Measurements from ENCODE around the gene TRPV4.

TRPV4 gene

GRCh38 chr12:109875572-109876131 is 42.5 kb upstream of the TRPV4 start (continued):
- no peak for TF ChIP-seq ZBTB6 (tag by site-specific recombination; IDR thresholded peaks at IDR 0.05)
- TF ChIP-seq ZFHX2 (tag by site-specific recombination; conservative IDR thresholded peaks at IDR 0.05) = no peak
- TF ChIP-seq ZNF423 (tag by site-specific recombination; IDR thresholded peaks at IDR 0.05) = no peak
- TF ChIP-seq ZNF501 (tag by site-specific recombination; IDR thresholded peaks at IDR 0.05) = no peak
- TF ChIP-seq ZNF623 (tag by site-specific recombination; IDR thresholded peaks at IDR 0.05) = no peak

DNA sequence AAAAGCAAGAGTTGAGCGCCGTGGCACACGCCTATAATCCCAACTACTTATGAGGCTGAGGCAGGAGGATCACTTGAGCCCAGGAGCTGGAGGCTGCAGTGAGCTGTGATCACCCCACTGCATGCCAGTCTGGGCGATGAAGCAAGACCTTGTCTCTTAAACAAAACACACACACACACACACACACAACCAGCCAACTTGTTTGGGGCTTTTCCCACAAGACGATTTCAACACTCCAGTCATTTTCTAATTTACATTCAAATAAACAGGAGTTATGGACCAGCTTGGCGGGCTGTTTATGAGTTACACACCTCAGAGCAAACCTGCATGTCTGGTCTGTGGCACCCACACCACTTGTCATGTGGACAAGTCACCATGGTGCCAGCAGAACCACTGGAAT is 40.5 kb upstream of the TRPV4 start:
- POLR2A ChIA-PET = interaction anchor here (0.6 to 0.7 kb wide), 2 partner anchors 21 to 25 kb away, joined by 3 to 4 read pairs; no protein-coding TSS in a partner anchor
- Histone ChIP-seq H3K4me3 (ENCODE audit: low read depth, low read length) (no peak overlapping the region), H3K9me3 (ENCODE audit: control insufficient read depth, insufficient read depth, low read depth, low read length) (no peaks in the 10 kb centered on the region), H3K4me1 (ENCODE audit: control insufficient read depth, insufficient read depth, low read length) (peaks cover 12% of the 10 kb centered on the region), H3K27ac (ENCODE audit: extremely low read depth, low read depth, low read length) (no peak overlapping the region), H3K36me3 (ENCODE audit: control insufficient read depth in 2 of 2, insufficient read depth in 1 of 2, low read length in 2 of 2) (peaks cover 0 to 9% of the 10 kb centered on the region in 2 experiments; a peak in 1 of 3 replicates)
- CTCF ChIA-PET = interaction anchor here (2.3 to 6.5 kb wide), 2 partner anchors 20 to 69 kb away, joined by 6 to 42 read pairs; no protein-coding TSS in a partner anchor
- no peak for TF ChIP-seq ZNF48 (tag by site-specific recombination; IDR thresholded peaks at IDR 0.05)
- peak; percentile 34; the same call in 1 of the 2 replicates for TF ChIP-seq ZIC2 (tag by site-specific recombination; IDR thresholded peaks at IDR 0.05)

- no peak overlapping the region for H3K27ac ChIP-seq (ENCODE audit: extremely low read depth, low read depth, low read length)
- CTCF ChIA-PET = interaction anchor here (0.9 to 6.5 kb wide), 4 partner anchors 10 to 26 kb away, joined by 5 to 42 read pairs (median 5); no protein-coding TSS in a partner anchor
Measured at GRCh38 chr12:109871668-109872314, 38.6 kb upstream of the TRPV4 start.

More at GRCh38 chr12:109871668-109872314, 38.6 kb upstream of the TRPV4 start:
- Histone ChIP-seq H3K4me3 (ENCODE audit: low read depth, low read length) (no peak overlapping the region), H3K9me3 (ENCODE audit: control insufficient read depth, insufficient read depth, low read depth, low read length) (no peaks in the 10 kb centered on the region), H3K36me3 (ENCODE audit: control insufficient read depth in 2 of 2, insufficient read depth in 1 of 2, low read length in 2 of 2) (peaks cover 0 to 9% of the 10 kb centered on the region in 2 experiments; a peak in 1 of 3 replicates), H3K4me1 (ENCODE audit: control insufficient read depth, insufficient read depth, low read length) (peaks cover 12% of the 10 kb centered on the region)
- POLR2A ChIA-PET = no interaction called here
- no peak for TF ChIP-seq ZNF248 (tag by site-specific recombination; IDR thresholded peaks at IDR 0.05)
- TF ChIP-seq ZNF138 (tag by site-specific recombination; IDR thresholded peaks at IDR 0.05; ENCODE audit: borderline replicate concordance) = no peak
- TF ChIP-seq ZNF513 (tag by site-specific recombination; IDR thresholded peaks at IDR 0.05) = no peak
- TF ChIP-seq ZNF670 (tag by site-specific recombination; IDR thresholded peaks at IDR 0.05; ENCODE audit: low read depth) = no peak
- TF ChIP-seq CTCF (tag by site-specific recombination; IDR thresholded peaks at IDR 0.05) = no peak
- no peak for TF ChIP-seq ZNF184 (tag by site-specific recombination; IDR thresholded peaks at IDR 0.05)
- TF ChIP-seq ZNF169 (tag by site-specific recombination; IDR thresholded peaks at IDR 0.05) = no peak
- TF ChIP-seq ZNF629 (tag by site-specific recombination; IDR thresholded peaks at IDR 0.05) = no peak
- TF ChIP-seq ZXDB (tag by site-specific recombination; IDR thresholded peaks at IDR 0.05) = no peak
- no peak for TF ChIP-seq ZNF394 (tag by site-specific recombination; IDR thresholded peaks at IDR 0.05; ENCODE audit: borderline replicate concordance)
- TF ChIP-seq HOXC10 (CRISPR knock-in tag; IDR thresholded peaks at IDR 0.05) = no peak
- TF ChIP-seq ZBTB21 (tag by site-specific recombination; IDR thresholded peaks at IDR 0.05) = no peak
- TF ChIP-seq, protein P1, sequence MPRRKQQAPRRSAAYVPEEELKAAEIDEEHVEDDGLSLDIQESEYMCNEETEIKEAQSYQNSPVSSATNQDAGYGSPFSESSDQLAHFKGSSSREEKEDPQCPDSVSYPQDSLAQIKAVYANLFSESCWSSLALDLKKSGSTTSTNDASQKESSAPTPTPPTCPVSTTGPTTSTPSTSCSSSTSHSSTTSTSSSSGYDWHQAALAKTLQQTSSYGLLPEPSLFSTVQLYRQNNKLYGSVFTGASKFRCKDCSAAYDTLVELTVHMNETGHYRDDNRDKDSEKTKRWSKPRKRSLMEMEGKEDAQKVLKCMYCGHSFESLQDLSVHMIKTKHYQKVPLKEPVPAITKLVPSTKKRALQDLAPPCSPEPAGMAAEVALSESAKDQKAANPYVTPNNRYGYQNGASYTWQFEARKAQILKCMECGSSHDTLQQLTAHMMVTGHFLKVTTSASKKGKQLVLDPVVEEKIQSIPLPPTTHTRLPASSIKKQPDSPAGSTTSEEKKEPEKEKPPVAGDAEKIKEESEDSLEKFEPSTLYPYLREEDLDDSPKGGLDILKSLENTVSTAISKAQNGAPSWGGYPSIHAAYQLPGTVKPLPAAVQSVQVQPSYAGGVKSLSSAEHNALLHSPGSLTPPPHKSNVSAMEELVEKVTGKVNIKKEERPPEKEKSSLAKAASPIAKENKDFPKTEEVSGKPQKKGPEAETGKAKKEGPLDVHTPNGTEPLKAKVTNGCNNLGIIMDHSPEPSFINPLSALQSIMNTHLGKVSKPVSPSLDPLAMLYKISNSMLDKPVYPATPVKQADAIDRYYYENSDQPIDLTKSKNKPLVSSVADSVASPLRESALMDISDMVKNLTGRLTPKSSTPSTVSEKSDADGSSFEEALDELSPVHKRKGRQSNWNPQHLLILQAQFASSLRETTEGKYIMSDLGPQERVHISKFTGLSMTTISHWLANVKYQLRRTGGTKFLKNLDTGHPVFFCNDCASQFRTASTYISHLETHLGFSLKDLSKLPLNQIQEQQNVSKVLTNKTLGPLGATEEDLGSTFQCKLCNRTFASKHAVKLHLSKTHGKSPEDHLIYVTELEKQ (tag by site-specific recombination; IDR thresholded peaks at IDR 0.05; ENCODE audit: borderline replicate concordance) = no peak
- no peak for TF ChIP-seq SP3 (tag by site-specific recombination; IDR thresholded peaks at IDR 0.05)
